GM19238 (cell line): ENCODE measurements around the gene TCEAL4.
"Not testable (repeated sequence)": the region's sequence is repeated elsewhere in the genome, so short reads cannot be mapped to it uniquely, and the experiment has no call there.

Source experiments
- DNase-seq: peaks from one replicate; pipeline ENCODE4 v3.0.0; 2011; ENCODE audit warnings: low spot score; ENCODE audit not compliant: insufficient read length

Gene TCEAL4

DNA sequence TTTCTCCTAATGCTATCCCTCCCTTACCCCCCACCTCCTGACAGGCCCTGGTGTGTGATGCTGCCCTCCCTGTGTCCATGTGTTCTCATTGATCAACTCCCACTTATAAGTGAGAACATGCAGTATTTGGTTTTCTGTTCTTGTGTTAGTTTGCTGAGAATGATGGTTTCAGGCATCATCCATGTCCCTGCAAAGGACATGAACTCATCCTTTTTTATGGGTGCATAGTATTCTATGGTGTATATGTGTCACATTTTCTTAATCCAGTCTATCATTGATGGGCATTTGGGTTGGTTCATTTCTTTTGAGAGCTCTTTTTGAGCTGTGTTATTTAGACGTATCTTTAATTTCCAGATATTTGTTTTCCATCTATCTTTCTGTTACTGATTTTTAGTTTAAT is 7.0 kb downstream of the TCEAL4 start:
- not testable (repeated sequence) for DNase-seq

DNA sequence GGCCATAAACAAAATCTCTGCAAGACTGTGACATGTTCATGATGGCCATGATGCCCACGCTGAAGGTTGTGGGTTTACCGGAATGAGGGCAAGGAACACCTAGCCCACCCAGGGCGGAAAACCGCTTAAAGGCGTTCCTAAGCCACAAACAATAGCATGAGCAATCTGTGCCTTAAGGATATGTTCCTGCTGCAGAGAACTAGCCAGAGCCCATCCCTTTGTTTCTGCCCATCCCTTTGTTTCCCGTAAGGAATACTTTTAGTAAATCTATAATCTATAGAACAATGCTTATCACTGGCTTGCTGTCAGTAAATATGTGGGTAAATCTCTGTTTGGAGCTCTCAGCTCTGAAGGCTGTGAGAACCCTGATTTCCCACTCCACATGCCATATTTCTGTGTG is 9.9 kb downstream of the TCEAL4 start:
- DNase-seq, result not testable (repeated sequence)

DNA sequence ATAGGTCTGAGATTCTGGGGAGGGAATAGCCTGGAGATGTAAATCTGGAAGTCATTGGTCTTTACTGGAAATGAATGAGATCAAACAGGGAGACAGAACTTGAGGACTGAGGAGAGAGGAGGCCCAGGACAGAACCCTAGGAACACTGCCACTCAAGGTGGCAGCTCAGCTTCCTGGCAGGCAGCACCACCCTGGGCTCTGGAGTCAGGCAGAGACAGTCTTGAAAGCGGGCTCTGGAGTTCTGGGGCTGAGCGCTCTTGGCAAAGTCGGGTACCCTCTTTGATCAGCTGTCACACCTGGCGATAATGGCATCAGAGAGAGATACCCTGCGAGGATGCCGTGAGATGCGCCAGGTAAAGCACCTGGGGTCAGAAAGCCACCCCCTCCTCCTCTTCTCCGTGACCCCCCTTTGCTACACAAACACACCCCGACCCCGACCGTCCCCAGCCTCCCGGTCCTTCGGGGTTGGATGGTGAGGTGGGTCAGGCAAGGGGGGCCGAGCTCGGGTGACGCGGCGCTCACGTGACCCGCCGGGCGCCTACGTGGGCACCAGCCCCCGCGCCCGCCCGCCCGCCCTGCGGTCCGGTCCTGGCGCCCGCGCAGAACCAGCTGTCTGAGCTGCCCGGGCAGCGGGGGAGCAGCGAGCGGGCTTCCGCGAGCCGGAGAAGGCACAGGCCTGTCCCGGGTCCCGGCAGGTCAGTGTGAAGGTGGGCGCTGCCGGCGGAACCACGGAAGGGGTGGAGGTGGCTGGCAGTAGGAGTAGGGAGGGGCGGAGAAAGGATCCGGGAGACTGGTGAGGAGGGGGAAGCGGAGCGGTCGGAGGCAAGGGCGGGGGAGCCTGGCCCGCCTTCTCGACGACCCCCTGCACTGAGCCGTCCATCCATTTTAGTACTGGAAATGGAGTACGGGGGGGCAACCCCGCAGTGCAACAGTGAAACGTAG is 22.3 kb downstream of the TCEAL4 start, which contains the start of gene TCEAL3:
Gene TCEAL3, plus strand, starts transcription at position 600 of the 942 bp plus-strand sequence. CDS start 1,102 bp downstream, outside the sequence.
- DNase-seq, result no peak

DNA sequence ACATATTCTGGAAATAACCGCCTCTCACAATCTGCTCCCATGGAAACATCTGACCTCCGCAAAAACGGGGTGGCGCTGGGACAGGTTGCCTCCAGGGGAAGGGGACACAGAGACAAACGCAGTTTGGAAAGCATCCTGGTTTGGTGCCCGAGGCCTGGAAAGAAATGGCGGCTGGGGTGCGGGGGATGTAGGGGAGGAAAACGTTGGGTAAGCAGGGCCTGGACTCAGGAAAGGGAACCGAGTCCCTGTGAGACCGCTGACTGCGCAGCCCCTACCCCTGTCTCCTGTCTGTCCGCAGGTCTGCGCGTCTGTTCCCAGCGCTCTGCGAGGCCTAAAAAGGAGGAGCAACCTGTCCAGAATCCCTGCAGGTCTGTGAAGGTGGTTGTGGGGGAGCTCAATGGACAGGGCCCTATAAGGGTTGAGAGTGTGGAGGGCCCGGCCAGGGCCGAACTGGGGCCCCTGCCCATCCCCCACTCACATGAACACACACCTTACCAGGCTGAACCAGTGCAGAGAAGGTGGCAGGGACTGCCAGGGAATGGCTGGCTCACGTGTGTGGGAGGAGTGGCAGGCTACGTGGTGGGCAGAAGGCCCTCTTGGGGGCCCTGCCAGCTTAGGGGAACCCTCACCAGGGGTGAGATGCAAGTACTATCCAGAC is 23.1 kb downstream of the TCEAL4 start:
- no peak for DNase-seq

DNA sequence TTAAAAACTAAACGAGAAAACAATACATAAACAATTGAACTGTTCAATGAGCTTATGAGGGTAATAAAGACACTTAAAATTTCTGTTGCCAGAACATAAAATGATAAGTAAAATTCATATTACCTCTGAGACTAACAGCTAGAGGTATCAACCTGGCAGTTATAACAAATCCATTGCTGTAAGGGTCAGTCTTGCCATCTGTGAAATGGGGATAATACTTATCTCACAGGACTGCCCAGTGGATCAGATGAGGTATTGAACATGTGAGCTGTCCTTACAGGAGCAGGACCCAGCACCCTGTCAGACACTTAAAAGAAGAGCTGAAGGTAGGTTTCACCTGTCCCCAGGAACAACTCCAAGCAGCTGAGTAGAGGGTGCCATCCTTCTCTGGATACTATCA is 25.0 kb downstream of the TCEAL4 start:
- no peak for DNase-seq

DNA sequence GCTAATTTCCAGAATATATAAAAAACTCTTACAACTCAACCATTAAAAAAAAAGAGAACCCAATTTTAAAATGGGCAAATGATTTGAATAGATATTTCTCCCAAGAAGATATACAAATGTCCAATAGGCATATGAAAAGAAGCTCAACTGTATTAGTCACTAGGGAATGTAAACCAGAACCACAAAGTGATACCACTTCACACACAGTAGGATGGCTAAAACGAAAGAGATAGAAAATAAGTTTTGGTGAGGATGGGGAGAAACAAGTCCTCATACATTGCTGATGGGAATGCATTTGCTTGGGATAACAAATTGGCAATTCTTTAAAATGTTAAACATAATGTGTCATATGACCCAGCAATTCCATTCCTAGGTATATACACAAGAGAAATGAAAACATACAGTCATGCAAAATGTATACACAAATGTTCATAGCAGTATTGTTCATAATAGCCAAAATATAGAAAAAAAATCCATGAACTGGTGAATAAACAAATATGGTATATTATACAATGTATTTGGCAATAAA is 28.1 kb downstream of the TCEAL4 start:
- no peak for DNase-seq

DNA sequence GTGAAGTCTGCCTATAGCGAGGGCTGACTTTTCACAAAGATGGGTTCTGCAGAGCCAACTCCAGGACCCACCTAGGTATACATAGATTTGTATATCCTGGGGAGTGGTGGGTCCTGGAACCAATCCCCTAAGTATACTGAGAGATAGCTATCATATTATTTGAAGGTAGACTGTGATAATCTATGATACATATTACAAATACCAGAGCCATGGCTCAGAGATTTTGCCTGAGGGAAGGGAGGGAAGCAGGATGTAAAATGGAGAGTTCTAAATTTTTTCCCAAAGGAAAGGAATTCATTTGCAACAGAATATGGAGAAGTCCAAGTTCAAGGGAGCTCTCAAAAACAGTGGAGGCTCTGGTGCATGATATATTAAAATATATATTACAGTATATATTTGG is 29.7 kb downstream of the TCEAL4 start:
- no peak for DNase-seq

DNA sequence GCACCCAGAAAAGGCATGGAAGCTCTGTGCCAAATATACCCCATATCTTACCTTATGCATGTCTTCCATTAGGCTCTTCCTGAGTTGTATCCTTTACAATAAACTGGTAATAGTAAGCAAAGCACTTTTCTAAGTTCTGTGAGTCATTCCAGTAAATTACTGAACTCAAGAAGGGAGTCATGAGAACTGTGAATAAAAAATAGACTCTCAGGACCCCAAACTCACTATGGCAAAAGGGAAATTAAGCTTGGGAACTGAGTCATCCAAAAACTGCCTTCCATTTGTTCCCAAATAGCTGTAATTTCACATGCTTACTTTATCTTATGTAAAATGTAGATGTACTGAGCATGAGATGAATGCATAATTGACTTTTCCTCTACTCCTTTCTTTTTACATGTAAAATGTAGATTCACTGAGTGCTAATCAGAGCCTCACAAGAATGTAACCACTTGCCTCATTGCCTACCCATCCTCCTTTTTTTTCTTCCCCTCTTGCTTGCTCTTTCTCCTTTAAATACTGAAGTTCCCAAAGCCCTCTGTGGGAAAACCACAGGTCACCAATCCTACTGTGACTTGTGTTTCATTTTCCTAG is 30.6 kb downstream of the TCEAL4 start:
- no peak for DNase-seq

DNA sequence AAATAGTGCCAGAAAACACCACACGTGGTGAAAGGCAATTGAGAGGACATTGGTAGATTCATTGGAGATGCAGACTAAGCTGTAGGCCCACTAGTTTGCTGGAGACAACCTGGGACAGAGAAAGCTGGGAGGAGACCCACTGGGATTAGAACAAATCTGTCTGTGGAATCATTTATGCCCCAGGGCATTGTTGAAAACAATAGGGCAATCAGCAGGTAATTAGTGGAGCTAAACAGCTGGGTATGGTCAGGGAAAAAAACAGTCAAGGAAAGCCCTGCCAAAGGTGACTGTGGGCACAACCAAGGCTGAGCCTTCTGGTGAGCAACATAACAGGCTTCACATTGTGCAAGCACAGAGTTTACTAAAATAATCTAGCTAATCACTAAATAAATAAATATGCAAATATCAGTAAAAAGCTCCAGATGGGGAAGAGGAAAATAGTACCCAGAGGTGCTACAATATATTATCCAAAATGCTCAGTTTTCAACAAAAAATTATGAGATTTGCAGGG is 31.4 kb downstream of the TCEAL4 start:
- DNase-seq, result no peak

DNA sequence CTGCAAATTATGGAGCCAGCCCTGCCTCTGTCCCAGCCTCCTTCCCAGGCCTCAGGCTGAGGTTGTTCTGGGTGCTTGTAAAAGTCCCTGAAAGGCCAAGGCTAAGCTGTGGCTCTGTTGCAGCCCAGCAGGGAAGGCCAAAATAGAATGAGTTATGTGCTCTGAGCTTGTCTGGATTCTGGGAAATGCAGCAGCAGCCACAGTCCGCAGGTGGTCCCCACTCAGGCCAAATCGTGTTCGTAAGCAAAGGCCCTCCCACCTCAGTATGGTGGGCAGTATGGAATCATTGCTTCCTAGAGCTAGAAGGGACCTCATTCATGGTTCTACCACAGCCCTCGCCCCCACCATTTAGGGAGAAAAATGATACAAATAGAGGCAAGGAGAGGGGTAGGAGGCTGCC is 38.8 kb downstream of the TCEAL4 start:
- no peak for DNase-seq

DNA sequence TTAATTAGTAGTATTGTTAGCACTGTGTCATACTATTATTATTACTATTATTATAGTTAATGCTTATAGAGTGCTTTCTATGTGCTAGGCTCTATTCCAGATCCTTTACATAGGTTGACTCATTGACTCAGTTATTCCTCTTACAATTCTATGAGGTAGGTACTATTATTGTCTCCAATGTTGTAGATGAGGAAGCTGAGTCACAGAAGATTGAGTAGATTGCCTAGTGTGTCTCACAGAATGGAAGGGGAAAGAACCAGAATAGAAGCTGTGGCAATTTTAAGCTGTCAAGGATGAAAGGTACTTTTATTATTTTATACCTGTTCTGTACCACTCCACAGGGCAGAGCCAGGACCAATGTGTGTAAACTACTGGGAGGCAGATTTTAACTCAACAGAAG is 41.5 kb downstream of the TCEAL4 start:
- DNase-seq, result no peak

DNA sequence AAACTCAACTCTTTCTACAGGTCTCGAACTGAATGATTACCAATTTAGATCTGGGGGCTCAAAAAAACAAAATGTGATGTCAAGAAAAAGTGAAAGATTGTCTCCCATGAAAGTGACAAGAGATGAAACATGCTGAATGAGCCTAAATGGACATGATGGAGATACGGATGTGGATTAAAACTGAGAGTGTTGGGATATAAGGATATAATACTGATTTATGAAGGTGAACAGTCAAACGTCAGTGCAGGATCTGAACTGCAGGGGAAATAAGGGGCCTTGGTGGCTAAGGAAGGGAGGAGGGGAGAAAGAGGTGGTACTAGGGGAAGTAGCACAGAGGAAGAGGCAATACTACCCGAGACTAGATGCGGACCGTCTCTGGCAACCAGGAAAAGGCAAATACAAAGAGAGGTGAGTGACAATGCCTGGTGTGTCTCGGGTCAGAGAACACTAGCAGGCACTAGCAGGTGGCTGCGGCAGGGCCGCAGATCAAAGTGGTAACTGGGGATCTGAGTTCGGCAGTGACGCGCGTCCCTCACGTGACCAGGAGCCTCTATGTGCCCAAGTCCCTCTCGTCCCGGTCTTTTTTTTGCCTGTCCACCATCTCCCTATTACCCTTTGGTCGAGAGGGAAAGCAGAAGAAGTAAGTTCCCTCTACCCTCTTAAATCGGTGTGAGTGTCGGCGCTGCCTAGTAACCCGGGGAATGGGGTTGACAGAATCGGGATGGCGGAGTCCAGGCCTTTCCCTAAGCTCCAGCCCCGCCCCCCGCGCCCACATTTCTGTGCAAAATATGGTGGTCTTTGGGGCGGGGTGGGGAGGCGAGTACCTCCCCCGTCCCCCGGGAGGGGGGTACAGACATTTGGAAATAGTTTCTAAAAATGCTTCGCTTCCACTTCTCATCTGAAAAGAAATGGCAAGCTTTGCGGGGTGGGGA is 43.3 kb downstream of the TCEAL4 start, which contains the start of gene TCEAL1:
Gene TCEAL1, plus strand, starts transcription at position 590 of the 932 bp plus-strand sequence. CDS start 942 bp downstream, outside the sequence.
- no peak for DNase-seq

DNA sequence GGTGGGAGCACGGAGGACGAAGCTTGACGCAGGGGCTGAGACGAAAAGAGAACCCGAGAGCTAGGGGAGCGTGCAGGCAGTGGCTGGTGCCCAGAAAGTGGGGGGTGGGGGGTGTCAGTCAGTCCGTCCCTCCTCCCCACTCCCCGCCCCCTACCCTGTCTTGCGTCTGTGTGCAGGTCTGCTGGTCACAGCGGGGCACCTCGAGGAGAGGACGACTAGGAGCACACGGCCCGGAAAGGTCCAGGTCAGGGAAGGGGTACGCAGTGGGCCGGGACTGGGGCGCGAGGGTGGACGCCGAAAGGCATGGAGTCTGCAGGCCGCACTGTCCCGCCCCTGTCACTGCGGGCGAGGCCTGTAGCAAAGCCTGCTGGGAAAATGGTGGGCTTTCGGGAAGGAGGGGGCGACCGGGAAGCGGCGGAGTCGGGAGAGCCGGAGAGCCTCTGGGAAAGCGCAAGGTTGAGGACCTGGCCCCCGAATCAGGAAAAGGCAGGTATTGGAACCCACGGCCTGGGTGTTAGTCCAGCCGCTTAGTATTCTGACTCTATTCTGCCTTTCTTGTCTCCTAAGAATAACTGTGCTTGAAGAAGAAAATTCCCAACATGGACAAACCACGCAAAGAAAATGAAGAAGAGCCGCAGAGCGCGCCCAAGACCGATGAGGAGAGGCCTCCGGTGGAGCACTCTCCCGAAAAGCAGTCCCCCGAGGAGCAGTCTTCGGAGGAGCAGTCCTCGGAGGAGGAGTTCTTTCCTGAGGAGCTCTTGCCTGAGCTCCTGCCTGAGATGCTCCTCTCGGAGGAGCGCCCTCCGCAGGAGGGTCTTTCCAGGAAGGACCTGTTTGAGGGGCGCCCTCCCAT is 44.2 kb downstream of the TCEAL4 start:
- no peak for DNase-seq

DNA sequence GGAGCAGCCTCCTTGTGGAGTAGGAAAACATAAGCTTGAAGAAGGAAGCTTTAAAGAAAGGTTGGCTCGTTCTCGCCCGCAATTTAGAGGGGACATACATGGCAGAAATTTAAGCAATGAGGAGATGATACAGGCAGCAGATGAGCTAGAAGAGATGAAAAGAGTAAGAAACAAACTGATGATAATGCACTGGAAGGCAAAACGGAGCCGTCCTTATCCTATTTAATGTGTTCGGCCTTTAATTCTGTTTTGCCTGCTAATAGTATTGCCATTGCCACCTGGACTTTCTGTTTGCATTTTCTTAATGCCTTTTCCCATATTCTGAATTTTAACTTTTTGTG is 44.8 kb downstream of the TCEAL4 start:
- DNase-seq, result no peak

DNA sequence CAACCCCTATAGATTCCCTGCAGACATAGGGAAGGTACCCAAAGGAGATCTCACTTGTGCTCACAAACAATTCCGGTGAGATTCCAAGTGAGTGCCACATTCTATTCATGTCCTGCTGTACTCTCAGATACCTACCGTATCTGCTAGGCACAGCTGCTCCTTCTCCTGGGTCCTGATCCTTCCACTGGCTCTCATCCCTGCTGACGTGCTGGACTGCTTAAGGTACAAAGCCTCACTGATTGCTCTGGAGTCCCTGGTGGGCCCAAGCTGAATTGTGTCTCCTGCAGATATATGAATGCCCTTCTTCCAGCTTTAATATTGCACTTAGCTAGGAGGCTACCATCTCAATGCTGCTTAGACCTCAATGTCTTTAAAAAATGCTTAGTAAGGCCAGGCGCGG is 45.8 kb downstream of the TCEAL4 start:
- DNase-seq, result no peak

DNA sequence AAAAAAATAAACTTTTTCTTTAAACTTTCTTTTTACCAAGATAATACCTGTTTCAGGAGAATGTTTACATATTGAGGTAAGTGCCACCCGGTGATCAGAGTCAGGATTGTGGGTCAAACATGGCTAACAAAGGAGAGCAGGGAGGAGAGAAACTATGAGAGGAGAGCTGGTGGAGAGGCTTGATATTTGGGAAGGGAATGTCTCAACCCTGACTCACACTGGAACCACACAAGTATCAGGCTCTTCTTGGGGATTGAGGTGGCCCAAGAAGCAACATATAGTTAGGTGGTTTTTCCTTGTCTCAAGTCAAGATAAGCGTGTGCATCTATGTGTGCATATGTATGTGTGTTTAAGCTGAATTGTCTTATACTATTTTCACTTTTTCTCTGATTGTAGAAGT is 50.1 kb downstream of the TCEAL4 start:
- DNase-seq, result no peak
